Activated T-helper 1 cell treated with anti-CD3 and anti-CD28 coated beads, Interleukin-2, amount 50 U/mL, for 16 hours (primary cell): Measurements from ENCODE around the gene PRKX.
"Not testable (repeated sequence)": the region's sequence is repeated elsewhere in the genome, so short reads cannot be mapped to it uniquely, and the experiment has no call there.

Source experiments
- DNase-seq, 2 donors: peaks; one replicate each; pipeline ENCODE4 v3.0.0-alpha.2; 2020; ENCODE audit warnings: low read depth in 1 of 2, low spot score in 1 of 2

PRKX gene

DNA sequence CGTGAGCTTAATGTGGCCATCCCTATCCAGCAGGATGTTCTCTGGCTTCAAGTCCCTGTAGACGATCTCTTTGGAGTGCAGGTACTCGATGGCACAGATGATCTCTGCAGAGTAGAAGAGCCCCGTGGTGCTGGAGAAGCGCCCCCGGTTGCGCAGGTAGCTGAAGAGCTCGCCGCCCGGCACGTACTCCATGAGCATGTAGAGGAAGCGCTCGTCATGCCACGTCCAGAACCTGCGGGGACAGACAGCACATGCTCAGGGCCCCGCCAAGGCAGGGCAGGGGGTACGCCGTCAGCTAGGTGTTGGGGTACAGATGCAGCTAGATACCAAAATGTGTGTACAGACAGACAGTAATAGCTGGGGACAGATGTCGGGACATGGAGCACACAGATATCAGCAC is 58.3 kb downstream of the PRKX start:
- DNase-seq: no peak

GRCh38 chrX:3653111-3653510 is 60.3 kb downstream of the PRKX start:
- no peak for DNase-seq

GRCh38 chrX:3651277-3651676 is 62.2 kb downstream of the PRKX start:
- no peak for DNase-seq

- no peak for DNase-seq
Observed at GRCh38 chrX:3648084-3648483, 65.4 kb downstream of the PRKX start.

- DNase-seq: not testable (repeated sequence)
Observed at GRCh38 chrX:3639858-3640631, 73.4 kb downstream of the PRKX start.

DNA sequence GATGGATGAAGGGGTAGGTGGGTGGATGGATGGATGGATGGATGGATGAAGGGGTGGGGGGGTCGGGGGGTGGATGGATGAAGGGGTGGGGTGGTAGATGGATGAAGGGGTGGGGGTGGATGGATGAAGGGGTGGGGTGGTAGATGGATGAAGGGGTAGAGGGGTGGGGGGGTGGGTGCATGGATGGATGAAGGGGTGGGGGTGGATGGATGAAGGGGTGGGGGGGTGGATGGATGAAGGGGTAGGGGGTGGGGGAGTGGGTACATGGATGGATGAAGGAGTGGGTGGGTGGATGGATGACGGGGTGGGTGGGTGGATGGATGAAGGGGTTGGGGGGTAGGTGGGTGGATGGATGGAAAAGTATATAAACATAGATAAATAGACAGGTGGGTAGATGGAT is 74.2 kb downstream of the PRKX start:
- no peak for DNase-seq

DNA sequence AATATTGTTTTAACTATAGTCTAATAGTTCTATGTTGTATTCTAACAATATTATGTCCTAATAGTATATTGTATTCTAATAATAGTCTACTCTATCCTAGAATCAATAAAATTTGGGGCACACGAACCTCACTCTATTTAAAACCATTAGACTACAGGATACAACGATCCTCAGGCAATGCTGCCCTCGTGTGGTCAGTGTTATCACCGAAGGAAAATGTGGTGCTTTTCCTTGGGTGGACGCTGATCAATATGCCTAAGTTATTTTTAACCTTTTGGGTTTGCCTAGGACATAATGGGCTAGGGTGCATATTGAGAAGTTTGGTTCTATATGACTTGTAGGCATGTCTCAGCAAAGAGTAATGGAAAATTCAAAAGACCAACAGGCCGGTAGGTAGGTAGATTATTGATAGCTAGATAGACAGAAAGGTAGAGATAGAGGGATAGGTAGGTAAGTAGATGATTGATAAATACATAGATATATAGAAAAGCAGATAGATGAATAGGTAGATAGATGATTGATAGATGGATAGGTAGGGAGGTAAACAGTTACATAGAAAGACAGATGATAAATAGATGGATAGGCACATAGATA is 75.1 kb downstream of the PRKX start:
- no peak for DNase-seq

GRCh38 chrX:3636803-3637202 is 76.6 kb downstream of the PRKX start:
- no peak for DNase-seq

DNA sequence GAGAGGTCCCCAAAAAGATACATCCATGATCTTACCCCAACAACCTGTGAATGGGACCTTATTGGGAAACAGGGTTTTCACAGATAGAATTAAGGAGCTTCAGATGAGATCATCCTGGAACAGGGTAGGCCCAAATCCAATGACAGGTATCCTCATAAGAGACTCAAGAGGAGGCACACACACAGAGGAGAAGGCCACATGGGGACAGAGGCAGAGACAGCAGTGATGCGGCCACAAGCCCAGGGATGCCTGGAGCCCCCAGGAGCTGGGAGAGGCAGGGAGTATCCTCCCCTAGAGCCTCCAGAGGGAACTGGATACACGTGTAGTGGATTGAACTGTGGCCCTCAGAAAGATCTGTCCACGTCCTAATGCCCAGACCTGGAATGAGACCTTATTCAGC is 82.3 kb downstream of the PRKX start:
- no peak for DNase-seq

DNA sequence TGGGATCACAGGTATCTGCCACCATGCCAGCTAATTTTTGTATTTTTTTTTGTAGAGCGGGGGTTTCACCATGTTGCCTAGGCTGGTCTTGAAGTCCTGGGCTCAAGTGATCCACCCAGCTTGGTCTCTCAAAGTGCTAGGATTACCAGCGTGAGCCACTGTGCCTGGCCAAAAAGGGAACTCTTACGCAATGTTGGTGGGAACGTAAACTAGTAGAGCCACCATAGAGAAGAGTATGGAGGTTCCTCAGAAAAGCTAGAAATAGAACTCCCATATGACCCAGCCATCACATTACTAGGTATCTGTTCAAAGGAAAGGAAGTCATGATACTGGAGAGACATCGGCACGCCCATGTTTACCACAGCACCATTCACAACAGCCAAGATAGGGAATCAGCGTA is 85.9 kb downstream of the PRKX start:
- DNase-seq: no peak

DNA sequence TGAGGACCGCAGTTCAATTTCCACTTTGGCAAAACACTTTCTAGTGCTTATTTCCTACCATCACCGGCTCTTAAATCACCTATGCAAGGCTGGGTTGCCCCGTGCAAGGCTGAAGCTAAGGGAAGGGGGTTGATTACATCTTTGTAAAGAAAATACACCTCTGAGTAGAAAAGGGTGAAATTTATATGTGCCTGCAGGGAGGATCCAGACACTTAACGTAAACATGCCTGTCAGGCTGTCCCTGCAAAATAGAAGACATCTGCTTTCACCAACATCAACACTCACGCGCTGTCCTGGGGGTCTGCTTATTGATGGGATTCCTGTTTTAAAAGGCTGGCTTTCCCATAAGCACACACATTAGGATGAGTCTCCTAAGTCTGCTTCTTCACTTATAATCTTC is 92.0 kb downstream of the PRKX start:
- no peak for DNase-seq

DNA sequence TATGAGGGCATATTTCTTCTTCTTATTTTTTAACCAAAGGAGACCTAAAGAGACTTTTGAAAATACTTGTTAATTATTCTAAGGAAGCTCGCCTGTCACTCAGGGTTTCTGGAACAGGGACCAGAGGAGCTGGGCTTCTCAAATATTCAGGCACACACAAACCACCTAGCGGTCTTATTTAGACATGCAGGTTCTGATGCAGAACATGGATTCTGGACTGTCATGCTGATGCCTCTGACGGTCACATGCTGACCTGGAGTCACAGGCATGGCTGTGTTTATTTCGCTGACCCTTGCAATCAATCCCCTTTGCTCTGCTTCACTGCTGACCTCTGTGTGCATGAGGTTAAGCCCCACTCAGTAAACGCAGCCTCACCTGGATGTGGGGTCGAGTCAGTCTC is 101.7 kb downstream of the PRKX start:
- DNase-seq: not testable (repeated sequence)

GRCh38 chrX:3609810-3610209 is 103.6 kb downstream of the PRKX start:
- no peak for DNase-seq

- DNase-seq: no peak
Observed at GRCh38 chrX:3603026-3603661, 110.3 kb downstream of the PRKX start.

- no peak for DNase-seq
Observed at GRCh38 chrX:3599802-3600430, 113.5 kb downstream of the PRKX start.

GRCh38 chrX:3598709-3599108 is 114.7 kb downstream of the PRKX start:
- DNase-seq: no peak

DNA sequence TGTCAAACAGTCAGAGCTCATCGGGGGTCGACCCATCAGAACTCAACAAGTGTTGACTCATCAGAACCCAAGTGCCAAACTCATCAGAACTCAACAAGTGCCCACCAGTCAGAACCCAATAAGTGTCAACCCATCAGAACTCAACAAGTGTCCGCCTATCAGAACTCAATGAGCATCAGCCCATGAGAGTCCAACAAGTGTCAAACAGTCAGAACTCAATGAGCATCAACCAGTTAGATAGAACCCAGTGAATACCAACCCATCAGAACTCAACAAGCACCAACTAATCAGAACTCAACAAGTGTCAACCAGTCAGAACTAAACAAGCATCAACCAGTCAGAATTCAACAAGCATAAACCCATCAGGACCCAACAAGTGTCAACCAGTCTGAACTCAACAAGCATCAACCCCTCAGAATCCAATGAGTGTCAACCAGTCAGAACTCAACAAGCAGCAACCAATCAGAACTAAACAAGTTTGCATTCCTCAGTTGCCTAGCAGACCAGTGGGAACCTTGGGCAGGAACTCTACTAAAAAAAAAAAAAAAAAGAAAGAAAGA is 115.3 kb downstream of the PRKX start:
- DNase-seq: no peak

DNA sequence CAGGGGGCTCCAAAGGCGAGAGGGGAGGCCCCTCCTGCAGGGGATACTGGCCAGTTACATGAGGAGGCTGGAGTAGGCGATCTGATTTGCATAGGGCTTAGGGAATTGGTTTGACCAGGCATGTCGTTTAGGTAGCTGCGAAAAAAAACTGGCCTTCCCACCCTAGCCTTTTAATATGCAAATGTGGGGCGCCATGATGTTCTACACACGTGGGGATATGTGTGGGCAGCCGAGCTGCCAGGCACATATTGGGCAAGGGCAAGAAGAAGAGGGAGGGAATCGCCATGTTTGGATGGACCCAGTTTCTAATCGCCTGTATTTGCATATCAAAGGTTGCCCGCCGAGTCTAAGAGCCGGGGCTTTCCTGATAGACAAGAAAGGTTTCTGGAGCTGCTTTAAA is 121.3 kb downstream of the PRKX start:
- DNase-seq: no peak

GRCh38 chrX:3589474-3589873 is 124.0 kb downstream of the PRKX start:
- DNase-seq: no peak

GRCh38 chrX:3585719-3586118 is 127.7 kb downstream of the PRKX start:
- DNase-seq: no peak

DNA sequence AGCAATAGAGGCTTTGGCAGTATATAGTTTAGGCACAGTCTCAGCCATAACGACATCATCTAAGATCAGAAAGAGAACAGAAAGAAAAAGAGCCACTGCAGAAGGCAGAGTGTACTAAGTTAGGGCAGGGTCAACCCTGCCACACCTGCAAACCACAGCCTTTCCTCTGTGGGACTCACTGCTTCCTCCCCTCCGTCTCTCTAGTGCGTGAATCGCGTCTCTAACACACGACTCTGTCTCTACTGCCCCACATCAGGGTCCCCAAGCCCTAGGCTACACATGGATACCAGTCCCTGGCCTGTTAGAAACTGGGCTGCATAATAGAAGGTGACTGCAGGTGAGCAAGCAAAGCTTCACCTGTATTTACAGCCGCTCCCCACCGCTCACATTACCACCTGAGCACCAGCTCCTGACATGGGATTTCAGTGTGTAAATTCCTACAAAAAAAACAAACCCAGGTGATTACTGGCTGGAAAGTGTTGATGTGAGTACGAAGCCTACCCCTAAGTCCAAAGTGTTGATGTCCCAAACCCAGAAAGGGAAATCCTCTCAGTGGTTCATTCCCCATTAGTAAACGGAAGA is 128.9 kb downstream of the PRKX start:
- DNase-seq: no peak
